Mucosa of descending colon (tissue), 3 donors: ENCODE data around the gene WBP1. TPM values are rescaled to one million over a fixed set of nuclear protein-coding genes. Genes with fewer than 3 reads are reported as not detected.

Experiments
- ATAC-seq: fragments of 200-7000 bp; cut with Tn5 transposase; one replicate; pipeline ENCODE4 v1.9.1; 2020; ENCODE audit warnings: mild to moderate bottlenecking, moderate library complexity
- DNase-seq, 3 donors: peaks; one replicate each; pipeline ENCODE4 v3.0.0-alpha.2; 2020
- H3K36me3 ChIP-seq: fragments of 200-600 bp; one replicate; pipeline ENCODE4 v1.8.0; 2021; ENCODE audit warnings: low read depth, mild to moderate bottlenecking
- H3K4me1 ChIP-seq: fragments of 200-600 bp; one replicate; pipeline ENCODE4 v1.8.0; 2021; ENCODE audit warnings: low read depth, mild to moderate bottlenecking
- H3K4me3 ChIP-seq: fragments of 200-600 bp; one replicate; pipeline ENCODE4 v1.8.0; 2021; ENCODE audit warnings: mild to moderate bottlenecking
- H3K9me3 ChIP-seq: fragments of 200-600 bp; one replicate; pipeline ENCODE4 v1.8.0; 2021; ENCODE audit warnings: mild to moderate bottlenecking
- CTCF ChIP-seq: fragments of 200-600 bp; IDR thresholded peaks from one replicate; pipeline ENCODE4 v1.8.0; 2022; ENCODE audit warnings: antibody characterized with exemption, mild to moderate bottlenecking
- intact Hi-C, 2 donors: fragments of 100-400 bp; cut with DNase I in 1 of 2; cut with micrococcal nuclease in 1 of 2; formaldehyde crosslinking; loops; one replicate each; pipeline versions ENCODE4 v1.11.0 to v1.11.1; 2022; cut with DNase I, micrococcal nuclease
- total RNA-seq, 3 donors: library from RNA; stranded (reverse); fragmentation: NEBNext Ultra II Directional in 2 of 3; extraction: Animal tissue kit (Norgen Biotek cat#: 25700) in 2 of 3; gene quantifications; one replicate each; pipeline versions ENCODE4 v1.2.1 to v1.2.4, GENCODE V29; 2021 to 2023
- donor health status: DM: no; HTN: no; CAD: no; lungs with moderate emphysema.
- donor health status: DM: no; HTN: no; CAD: no.
- donor health status: DM: no; HTN: yes; CAD: no.

Gene WBP1
- total RNA-seq, 3 donors from 2014 or later = 51.1 to 60.6 (median 56.1) TPM

GRCh38 chr2:74472086-74472944, 14.1 kb downstream of the WBP1 start, which contains the start of gene MRPL53:
Gene MRPL53 (minus strand): TSS chr2:74472680. CDS start chr2:74472660, 20 bp downstream.
- H3K36me3 ChIP-seq = no peaks in the 10 kb centered on the region
- H3K4me3 ChIP-seq = peak within 1 kb of the TSS; percentile 37
- H3K9me3 ChIP-seq = no peaks in the 10 kb centered on the region
- peaks cover 19% of the 10 kb centered on the region for H3K4me1 ChIP-seq
- ATAC-seq = peak; percentile 97
- peak; percentile 96 to 97 (median 97) for DNase-seq
- no peak for TF ChIP-seq CTCF
- intact Hi-C loops = no loop called here

GRCh38 chr2:74472945-74473258, 14.7 kb downstream of the WBP1 start:
- Histone ChIP-seq H3K4me1 (peaks cover 19% of the 10 kb centered on the region), H3K9me3 (no peaks in the 10 kb centered on the region), H3K36me3 (no peaks in the 10 kb centered on the region), H3K4me3 (no peak overlapping the region)
- peak; percentile 7 for ATAC-seq
- intact Hi-C loops = no loop called here
- no peak for TF ChIP-seq CTCF
- no peak for DNase-seq

GRCh38 chr2:74474481-74474880, 16.2 kb downstream of the WBP1 start:
- no peaks in the 10 kb centered on the region for H3K36me3 ChIP-seq
- intact Hi-C loops = no loop called here
- DNase-seq (no peak), ATAC-seq (no peak)
- no peaks in the 10 kb centered on the region for H3K9me3 ChIP-seq
- TF ChIP-seq CTCF = no peak
- H3K4me1 ChIP-seq = peaks cover 19% of the 10 kb centered on the region
- no peak overlapping the region for H3K4me3 ChIP-seq

GRCh38 chr2:74474899-74475298, 16.7 kb downstream of the WBP1 start:
- no peak for DNase-seq
- no peaks in the 10 kb centered on the region for H3K9me3 ChIP-seq
- intact Hi-C loops = no loop called here
- TF ChIP-seq CTCF = peak; percentile 14
- H3K36me3 ChIP-seq = no peaks in the 10 kb centered on the region
- no peak overlapping the region for H3K4me3 ChIP-seq
- H3K4me1 ChIP-seq = peaks cover 19% of the 10 kb centered on the region
- ATAC-seq = no peak

GRCh38 chr2:74481431-74481830, 23.2 kb downstream of the WBP1 start:
- H3K9me3 ChIP-seq = no peaks in the 10 kb centered on the region
- intact Hi-C loops = loop anchor here (5.0 to 10.0 kb wide), 2 partner anchors 53 to 106 kb away; no protein-coding TSS in a partner anchor
- no peak for DNase-seq
- H3K4me1 ChIP-seq = peaks cover 20% of the 10 kb centered on the region
- peak overlapping the region; percentile 38 for H3K4me3 ChIP-seq
- no peak for ATAC-seq
- no peak for TF ChIP-seq CTCF
- H3K36me3 ChIP-seq = peaks cover 5% of the 10 kb centered on the region
